HepG2 (cell line): Measurements from ENCODE around the gene SRSF8. TPM values are rescaled to one million over a fixed set of nuclear protein-coding genes. Genes with fewer than 3 reads are reported as not detected.
A peak's percentile ranks its signal among the peaks of the same experiment; 100 is the strongest.

Experiments used
- ATF1 ChIP-seq: IDR thresholded peaks from 2 replicates; pipeline ENCODE4 v1.6.1; 2016; ENCODE audit warnings: mild to moderate bottlenecking, control low read depth
- DR1 ChIP-seq: sonication (generic); formaldehyde crosslinking; IDR thresholded peaks from 2 replicates; pipeline ENCODE4 v1.8.0; 2021; ENCODE audit warnings: mild to moderate bottlenecking, missing genetic modification reagents, inconsistent platforms
- FLYWCH1 ChIP-seq: sonication (generic); formaldehyde crosslinking; IDR thresholded peaks from 2 replicates; pipeline ENCODE4 v1.8.1; 2023; ENCODE audit warnings: mild to moderate bottlenecking, missing genetic modification reagents
- GPN1 ChIP-seq: sonication (generic); formaldehyde crosslinking; IDR thresholded peaks from 2 replicates; pipeline ENCODE4 v1.5.1; 2020; ENCODE audit warnings: missing genetic modification reagents, borderline replicate concordance
- HNF4A ChIP-seq: sonication (generic); formaldehyde crosslinking; IDR thresholded peaks from 2 replicates; pipeline ENCODE4 v1.4.0; 2020; ENCODE audit warnings: missing genetic modification reagents
- MEIS1 ChIP-seq: sonication (generic); formaldehyde crosslinking; IDR thresholded peaks from 2 replicates; pipeline ENCODE4 v1.9.0; 2021; ENCODE audit warnings: mild to moderate bottlenecking, missing genetic modification reagents, moderate library complexity, borderline replicate concordance
- NFKBIZ ChIP-seq: IDR thresholded peaks from 2 replicates; pipeline ENCODE4 v1.6.1; 2018; ENCODE audit warnings: missing genetic modification reagents, missing compliant biosample characterization
- NONO ChIP-seq, 2 experiments: fragments of 450-650 bp in 1 of 2; sonication (generic) in 1 of 2; formaldehyde crosslinking in 1 of 2; IDR thresholded peaks in 1 of 2; conservative IDR thresholded peaks in 1 of 2; 2 replicates each; pipeline versions ENCODE4 v1.6.1 to v1.8.0; 2017 to 2022; ENCODE audit warnings: mild to moderate bottlenecking in 1 of 2, missing genetic modification reagents in 1 of 2, moderate library complexity in 1 of 2
- PHB2 ChIP-seq: fragments of 450-650 bp; IDR thresholded peaks from 2 replicates; pipeline ENCODE4 v1.6.1; 2018; ENCODE audit not compliant: partially characterized antibody
- RFX3 ChIP-seq: IDR thresholded peaks from 2 replicates; pipeline ENCODE4 v1.6.1; 2016; ENCODE audit warnings: missing biosample characterization, missing genetic modification reagents
- SNRNP70 ChIP-seq: fragments of 200-400 bp; formaldehyde crosslinking; IDR thresholded peaks from 2 replicates; pipeline ENCODE4 v1.6.1; 2017; ENCODE audit warnings: mild to moderate bottlenecking, low read depth, low read length, moderate library complexity
- SRSF4 ChIP-seq: fragments of 200-400 bp; formaldehyde crosslinking; IDR thresholded peaks from one replicate; pipeline ENCODE4 v1.6.1; 2018; ENCODE audit warnings: mild to moderate bottlenecking, low read depth, low read length, moderate library complexity; ENCODE audit not compliant: poor library complexity, severe bottlenecking
- ZBTB1 ChIP-seq: sonication (generic); formaldehyde crosslinking; IDR thresholded peaks from 2 replicates; pipeline ENCODE4 v1.4.0; 2020; ENCODE audit warnings: missing genetic modification reagents, borderline replicate concordance
- ZNF12 ChIP-seq: sonication (generic); formaldehyde crosslinking; IDR thresholded peaks from 2 replicates; pipeline ENCODE4 v1.5.0; 2020; ENCODE audit warnings: missing genetic modification reagents
- ZNF138 ChIP-seq: sonication (generic); formaldehyde crosslinking; IDR thresholded peaks from 2 replicates; pipeline ENCODE4 v1.5.0; 2020; ENCODE audit warnings: mild to moderate bottlenecking, low read depth, missing genetic modification reagents
- ZNF235 ChIP-seq: sonication (generic); formaldehyde crosslinking; IDR thresholded peaks from 2 replicates; pipeline ENCODE4 v1.8.1; 2023; ENCODE audit warnings: mild to moderate bottlenecking, missing genetic modification reagents, borderline replicate concordance
- ZNF317 ChIP-seq: sonication (generic); formaldehyde crosslinking; IDR thresholded peaks from 2 replicates; pipeline ENCODE4 v1.5.0; 2020; ENCODE audit warnings: mild to moderate bottlenecking, missing genetic modification reagents
- ZNF7 ChIP-seq: IDR thresholded peaks from 2 replicates; pipeline ENCODE4 v1.6.1; 2016; ENCODE audit warnings: missing biosample characterization, missing genetic modification reagents
- polyA plus RNA-seq, 8 experiments: library from polyadenylated mRNA; depleted of rRNA in 3 of 8; stranded (reverse) in 7 of 8; unstranded in 1 of 8; fragments of >200 nt; fragmentation: Illumina TruSeq in 4 of 8; extraction: Trizol in 4 of 8; gene quantifications; 2 replicates each; pipeline versions ENCODE4 v1.2.1 to v1.2.3, GENCODE V29; 2011 to 2016; ENCODE audit warnings: low read depth in 4 of 8, missing spikeins in 1 of 8, mixed read lengths in 1 of 8; ENCODE audit not compliant: insufficient read depth in 1 of 8
- total RNA-seq, 5 experiments: library from RNA; depleted of rRNA; stranded (reverse); fragments of >200 nt; fragmentation: Illumina TruSeq; extraction: Trizol; gene quantifications; 2 replicates each; pipeline ENCODE4 v1.2.3, GENCODE V29; 2016; ENCODE audit warnings: low read depth in 1 of 5
- TF ChIP-seq, protein P1 (sequence below): sonication (generic); formaldehyde crosslinking; IDR thresholded peaks from 2 replicates; pipeline ENCODE4 v1.4.0; 2020; ENCODE audit warnings: missing genetic modification reagents
- TF ChIP-seq, protein P2 (sequence below): sonication (generic); formaldehyde crosslinking; IDR thresholded peaks from 2 replicates; pipeline ENCODE4 v1.4.0; 2020; ENCODE audit warnings: mild to moderate bottlenecking, missing genetic modification reagents
- TF ChIP-seq, protein P3 (sequence below): sonication (generic); formaldehyde crosslinking; IDR thresholded peaks from 2 replicates; pipeline ENCODE4 v1.4.0; 2020; ENCODE audit warnings: missing genetic modification reagents
- TF ChIP-seq, protein P4 (sequence below): sonication (generic); formaldehyde crosslinking; IDR thresholded peaks from 2 replicates; pipeline ENCODE4 v1.8.0; 2022; ENCODE audit warnings: mild to moderate bottlenecking, missing genetic modification reagents, borderline replicate concordance

The SRSF8 gene
- total and polyA plus RNA-seq, 2 of the 13 experiments (the other 11 are each of a cell fraction or from before 2014, with no cell fraction given): 21.8 to 25.8 TPM

DNA sequence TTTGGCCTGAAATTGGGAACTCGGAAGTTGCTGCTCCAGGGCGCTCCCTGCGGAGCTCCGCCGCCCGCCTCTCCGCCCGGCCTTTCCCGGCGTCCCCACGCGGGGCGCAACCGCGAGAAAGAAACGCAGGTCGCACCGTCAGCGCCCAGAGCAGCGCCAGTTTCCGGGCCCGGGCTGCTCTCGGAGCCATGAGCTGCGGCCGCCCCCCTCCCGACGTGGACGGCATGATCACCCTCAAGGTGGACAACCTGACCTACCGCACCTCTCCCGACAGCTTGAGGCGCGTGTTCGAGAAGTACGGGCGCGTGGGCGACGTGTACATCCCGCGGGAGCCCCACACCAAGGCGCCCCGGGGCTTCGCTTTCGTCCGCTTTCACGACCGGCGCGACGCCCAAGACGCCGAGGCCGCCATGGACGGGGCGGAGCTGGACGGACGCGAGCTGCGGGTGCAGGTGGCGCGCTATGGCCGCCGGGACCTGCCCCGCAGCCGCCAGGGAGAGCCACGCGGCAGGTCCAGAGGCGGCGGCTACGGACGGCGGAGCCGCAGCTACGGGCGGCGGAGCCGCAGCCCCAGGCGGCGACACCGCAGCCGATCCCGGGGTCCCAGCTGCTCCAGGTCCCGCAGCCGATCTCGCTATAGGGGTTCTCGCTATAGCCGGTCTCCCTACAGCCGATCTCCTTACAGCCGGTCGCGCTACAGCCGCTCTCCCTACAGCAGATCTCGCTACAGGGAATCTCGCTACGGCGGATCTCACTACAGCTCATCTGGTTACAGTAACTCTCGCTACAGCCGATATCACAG is 521 bp downstream of the SRSF8 start (continued):
- TF ChIP-seq, protein P1, sequence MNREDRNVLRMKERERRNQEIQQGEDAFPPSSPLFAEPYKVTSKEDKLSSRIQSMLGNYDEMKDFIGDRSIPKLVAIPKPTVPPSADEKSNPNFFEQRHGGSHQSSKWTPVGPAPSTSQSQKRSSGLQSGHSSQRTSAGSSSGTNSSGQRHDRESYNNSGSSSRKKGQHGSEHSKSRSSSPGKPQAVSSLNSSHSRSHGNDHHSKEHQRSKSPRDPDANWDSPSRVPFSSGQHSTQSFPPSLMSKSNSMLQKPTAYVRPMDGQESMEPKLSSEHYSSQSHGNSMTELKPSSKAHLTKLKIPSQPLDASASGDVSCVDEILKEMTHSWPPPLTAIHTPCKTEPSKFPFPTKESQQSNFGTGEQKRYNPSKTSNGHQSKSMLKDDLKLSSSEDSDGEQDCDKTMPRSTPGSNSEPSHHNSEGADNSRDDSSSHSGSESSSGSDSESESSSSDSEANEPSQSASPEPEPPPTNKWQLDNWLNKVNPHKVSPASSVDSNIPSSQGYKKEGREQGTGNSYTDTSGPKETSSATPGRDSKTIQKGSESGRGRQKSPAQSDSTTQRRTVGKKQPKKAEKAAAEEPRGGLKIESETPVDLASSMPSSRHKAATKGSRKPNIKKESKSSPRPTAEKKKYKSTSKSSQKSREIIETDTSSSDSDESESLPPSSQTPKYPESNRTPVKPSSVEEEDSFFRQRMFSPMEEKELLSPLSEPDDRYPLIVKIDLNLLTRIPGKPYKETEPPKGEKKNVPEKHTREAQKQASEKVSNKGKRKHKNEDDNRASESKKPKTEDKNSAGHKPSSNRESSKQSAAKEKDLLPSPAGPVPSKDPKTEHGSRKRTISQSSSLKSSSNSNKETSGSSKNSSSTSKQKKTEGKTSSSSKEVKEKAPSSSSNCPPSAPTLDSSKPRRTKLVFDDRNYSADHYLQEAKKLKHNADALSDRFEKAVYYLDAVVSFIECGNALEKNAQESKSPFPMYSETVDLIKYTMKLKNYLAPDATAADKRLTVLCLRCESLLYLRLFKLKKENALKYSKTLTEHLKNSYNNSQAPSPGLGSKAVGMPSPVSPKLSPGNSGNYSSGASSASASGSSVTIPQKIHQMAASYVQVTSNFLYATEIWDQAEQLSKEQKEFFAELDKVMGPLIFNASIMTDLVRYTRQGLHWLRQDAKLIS (CRISPR knock-in tag): no peak
- TF ChIP-seq ZNF317 (CRISPR knock-in tag) (0 out of 2 replicates have a peak, but pooled peaks have one; percentile 67), SRSF4 (no peak), ZNF7 (no peak), HNF4A (CRISPR knock-in tag) (no peak; the same call in 1 of the 2 replicates), ATF1 (CRISPR knock-in tag) (no peak), DR1 (CRISPR knock-in tag) (peak; percentile 64), FLYWCH1 (CRISPR knock-in tag) (no peak), ZNF138 (CRISPR knock-in tag) (no peak), ZNF235 (CRISPR knock-in tag) (no peak), GPN1 (no peak), RFX3 (CRISPR knock-in tag) (no peak), NFKBIZ (0 out of 2 replicates have a peak, but pooled peaks have one; percentile 24), NONO (IDR thresholded peaks at IDR 0.05) (no peak), NONO (CRISPR knock-in tag; conservative IDR thresholded peaks at IDR 0.05) (peak; percentile 76), SNRNP70 (no peak), PHB2 (no peak), ZNF12 (CRISPR knock-in tag) (0 out of 2 replicates have a peak, but pooled peaks have one; percentile 33), MEIS1 (peak; percentile 68; the same call in 1 of the 2 replicates), ZBTB1 (CRISPR knock-in tag) (no peak; the same call in 1 of the 2 replicates)
- TF ChIP-seq, protein P2, sequence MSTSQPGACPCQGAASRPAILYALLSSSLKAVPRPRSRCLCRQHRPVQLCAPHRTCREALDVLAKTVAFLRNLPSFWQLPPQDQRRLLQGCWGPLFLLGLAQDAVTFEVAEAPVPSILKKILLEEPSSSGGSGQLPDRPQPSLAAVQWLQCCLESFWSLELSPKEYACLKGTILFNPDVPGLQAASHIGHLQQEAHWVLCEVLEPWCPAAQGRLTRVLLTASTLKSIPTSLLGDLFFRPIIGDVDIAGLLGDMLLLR (CRISPR knock-in tag): peak; percentile 67; the same call in 1 of the 2 replicates
- TF ChIP-seq, protein P3, sequence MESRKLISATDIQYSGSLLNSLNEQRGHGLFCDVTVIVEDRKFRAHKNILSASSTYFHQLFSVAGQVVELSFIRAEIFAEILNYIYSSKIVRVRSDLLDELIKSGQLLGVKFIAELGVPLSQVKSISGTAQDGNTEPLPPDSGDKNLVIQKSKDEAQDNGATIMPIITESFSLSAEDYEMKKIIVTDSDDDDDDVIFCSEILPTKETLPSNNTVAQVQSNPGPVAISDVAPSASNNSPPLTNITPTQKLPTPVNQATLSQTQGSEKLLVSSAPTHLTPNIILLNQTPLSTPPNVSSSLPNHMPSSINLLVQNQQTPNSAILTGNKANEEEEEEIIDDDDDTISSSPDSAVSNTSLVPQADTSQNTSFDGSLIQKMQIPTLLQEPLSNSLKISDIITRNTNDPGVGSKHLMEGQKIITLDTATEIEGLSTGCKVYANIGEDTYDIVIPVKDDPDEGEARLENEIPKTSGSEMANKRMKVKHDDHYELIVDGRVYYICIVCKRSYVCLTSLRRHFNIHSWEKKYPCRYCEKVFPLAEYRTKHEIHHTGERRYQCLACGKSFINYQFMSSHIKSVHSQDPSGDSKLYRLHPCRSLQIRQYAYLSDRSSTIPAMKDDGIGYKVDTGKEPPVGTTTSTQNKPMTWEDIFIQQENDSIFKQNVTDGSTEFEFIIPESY (CRISPR knock-in tag): no peak
- TF ChIP-seq, protein P4, sequence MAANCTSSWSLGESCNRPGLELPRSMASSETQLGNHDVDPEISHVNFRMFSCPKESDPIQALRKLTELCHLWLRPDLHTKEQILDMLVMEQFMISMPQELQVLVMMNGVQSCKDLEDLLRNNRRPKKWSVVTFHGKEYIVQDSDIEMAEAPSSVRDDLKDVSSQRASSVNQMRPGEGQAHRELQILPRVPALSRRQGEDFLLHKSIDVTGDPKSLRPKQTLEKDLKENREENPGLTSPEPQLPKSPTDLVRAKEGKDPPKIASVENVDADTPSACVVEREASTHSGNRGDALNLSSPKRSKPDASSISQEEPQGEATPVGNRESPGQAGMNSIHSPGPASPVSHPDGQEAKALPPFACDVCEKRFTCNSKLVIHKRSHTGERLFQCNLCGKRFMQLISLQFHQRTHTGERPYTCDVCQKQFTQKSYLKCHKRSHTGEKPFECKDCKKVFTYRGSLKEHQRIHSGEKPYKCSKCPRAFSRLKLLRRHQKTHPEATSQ (CRISPR knock-in tag): 0 out of 2 replicates have a peak, but pooled peaks have one; percentile 36
